PFSK-1 (cell line): ENCODE results near the gene LDLRAD3.

ENCODE experiments used
- POLR2AphosphoS5 ChIP-seq: IDR thresholded peaks from 2 replicates; pipeline ENCODE4 v1.6.1; 2012; ENCODE audit warnings: low read depth, mild to moderate bottlenecking, control low read depth, low read length, moderate library complexity
- REST ChIP-seq, 2 experiments: IDR thresholded peaks; 2 replicates each; pipeline versions ENCODE4 v1.6.1 to v1.8.0; 2011 to 2012; ENCODE audit warnings: low read depth in 2 of 2, low read length in 2 of 2, control low read depth in 1 of 2, inconsistent platforms in 1 of 2, mild to moderate bottlenecking in 1 of 2, moderate library complexity in 1 of 2; ENCODE audit not compliant: insufficient read depth in 1 of 2
- SIN3A ChIP-seq: IDR thresholded peaks from 2 replicates; pipeline ENCODE4 v1.6.1; 2012; ENCODE audit warnings: mild to moderate bottlenecking, low read length, moderate library complexity, borderline replicate concordance; ENCODE audit not compliant: insufficient read depth
- TAF1 ChIP-seq: IDR thresholded peaks from 2 replicates; pipeline ENCODE4 v1.6.1; 2012; ENCODE audit warnings: low read length, control low read depth, borderline replicate concordance; ENCODE audit not compliant: insufficient read depth

- TF ChIP-seq REST (IDR thresholded peaks at IDR 0.05; ENCODE audit: insufficient read depth in 1 of 2, low read depth in 2 of 2, low read length in 2 of 2) (no peak), TAF1 (no peak), SIN3A (no peak), POLR2AphosphoS5 (no peak)
These were observed 234.0 kb downstream of the LDLRAD3 start for GRCh38 chr11:36177836-36178235.
